Right renal pelvis (tissue), 4 donors: ENCODE results near the gene IL1RAP. TPM values are rescaled to one million over a fixed set of nuclear protein-coding genes. Genes with fewer than 3 reads are reported as not detected.
"Not testable (repeated sequence)": the region's sequence is repeated elsewhere in the genome, so short reads cannot be mapped to it uniquely, and the experiment has no call there.

Experiments
- DNase-seq, 4 donors: peaks; one replicate each; pipeline ENCODE4 v3.0.0-alpha.2; 2013; ENCODE audit warnings: low read depth in 4 of 4, low spot score in 3 of 4, missing footprints in 1 of 4
- polyA plus RNA-seq, 4 donors: library from polyadenylated mRNA; unstranded; fragments of 120-200 nt; gene quantifications; one replicate each; pipeline ENCODE4 v1.2.1, GENCODE V29; 2013; ENCODE audit not compliant: insufficient read length in 4 of 4

The IL1RAP gene, protein sequence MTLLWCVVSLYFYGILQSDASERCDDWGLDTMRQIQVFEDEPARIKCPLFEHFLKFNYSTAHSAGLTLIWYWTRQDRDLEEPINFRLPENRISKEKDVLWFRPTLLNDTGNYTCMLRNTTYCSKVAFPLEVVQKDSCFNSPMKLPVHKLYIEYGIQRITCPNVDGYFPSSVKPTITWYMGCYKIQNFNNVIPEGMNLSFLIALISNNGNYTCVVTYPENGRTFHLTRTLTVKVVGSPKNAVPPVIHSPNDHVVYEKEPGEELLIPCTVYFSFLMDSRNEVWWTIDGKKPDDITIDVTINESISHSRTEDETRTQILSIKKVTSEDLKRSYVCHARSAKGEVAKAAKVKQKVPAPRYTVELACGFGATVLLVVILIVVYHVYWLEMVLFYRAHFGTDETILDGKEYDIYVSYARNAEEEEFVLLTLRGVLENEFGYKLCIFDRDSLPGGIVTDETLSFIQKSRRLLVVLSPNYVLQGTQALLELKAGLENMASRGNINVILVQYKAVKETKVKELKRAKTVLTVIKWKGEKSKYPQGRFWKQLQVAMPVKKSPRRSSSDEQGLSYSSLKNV
- 10 to 100 TPM; 15.3 to 30.4 (median 25.1) TPM for polyA plus RNA-seq

DNA sequence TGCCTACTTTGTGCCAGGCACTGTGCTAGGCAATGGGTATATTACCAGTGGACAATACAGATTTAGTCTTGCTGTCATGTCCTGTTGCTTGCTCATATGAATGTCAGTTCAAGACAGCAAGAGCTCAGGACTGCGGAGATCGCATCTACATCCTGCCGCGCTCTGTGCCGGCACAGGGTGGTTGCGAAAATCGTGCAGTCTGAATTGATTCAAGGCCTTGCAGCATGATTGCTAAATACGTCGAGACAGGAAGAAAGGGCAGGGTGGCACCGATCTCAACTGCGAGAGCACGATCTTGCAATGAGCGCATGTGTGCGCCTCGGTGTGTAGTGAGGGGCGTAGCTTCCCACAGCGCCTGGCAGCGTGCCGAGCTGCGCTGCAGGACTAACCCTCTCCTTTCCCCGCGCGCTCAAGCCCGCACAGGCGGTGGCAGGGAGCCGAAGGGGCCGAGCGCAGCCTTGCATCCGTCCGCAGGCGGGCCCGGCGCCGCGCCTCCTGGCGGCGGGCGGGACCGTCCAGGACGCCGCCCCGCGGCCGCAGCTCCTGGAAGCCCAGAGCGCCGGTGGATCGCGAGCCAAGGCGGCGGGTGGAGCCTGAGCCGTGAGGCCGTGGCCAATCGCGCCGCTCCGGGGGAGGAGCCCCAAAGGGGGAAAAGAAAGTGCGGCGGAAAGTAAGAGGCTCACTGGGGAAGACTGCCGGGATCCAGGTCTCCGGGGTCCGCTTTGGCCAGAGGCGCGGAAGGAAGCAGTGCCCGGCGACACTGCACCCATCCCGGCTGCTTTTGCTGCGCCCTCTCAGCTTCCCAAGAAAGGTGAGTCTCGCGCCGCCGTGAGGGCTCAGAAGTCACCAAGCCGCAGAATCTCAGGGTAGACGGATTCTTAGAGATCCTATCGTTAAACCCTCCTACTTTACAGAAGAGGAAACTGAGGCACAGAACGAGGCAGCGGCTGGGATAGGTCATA lies at the start of gene IL1RAP:
TSS of gene IL1RAP (plus strand) at position 677 of the 962 bp plus-strand sequence. CDS start 50,205 bp downstream, outside the sequence.
- peak; percentile 75 to 81 (median 80) for DNase-seq

DNA sequence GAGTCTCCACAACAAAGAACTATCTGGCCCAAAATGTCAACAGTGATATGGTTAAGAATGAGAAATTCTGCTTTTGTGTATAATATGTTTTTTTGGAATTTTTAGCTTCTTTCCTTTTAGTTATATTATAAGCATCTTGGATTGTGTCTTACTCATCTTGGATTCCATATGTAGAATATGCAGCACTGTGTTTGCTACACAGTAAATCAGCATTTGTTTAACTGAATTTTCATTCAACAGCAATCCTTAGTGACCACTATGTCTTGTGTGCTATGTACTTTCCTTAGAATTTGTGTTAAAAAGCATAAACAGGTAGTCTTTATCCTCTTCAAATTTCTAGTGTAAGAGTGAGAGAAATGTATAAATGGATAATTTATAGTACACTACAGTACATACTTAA lies 46.0 kb upstream of the IL1RAP start:
- no peak for DNase-seq

DNA sequence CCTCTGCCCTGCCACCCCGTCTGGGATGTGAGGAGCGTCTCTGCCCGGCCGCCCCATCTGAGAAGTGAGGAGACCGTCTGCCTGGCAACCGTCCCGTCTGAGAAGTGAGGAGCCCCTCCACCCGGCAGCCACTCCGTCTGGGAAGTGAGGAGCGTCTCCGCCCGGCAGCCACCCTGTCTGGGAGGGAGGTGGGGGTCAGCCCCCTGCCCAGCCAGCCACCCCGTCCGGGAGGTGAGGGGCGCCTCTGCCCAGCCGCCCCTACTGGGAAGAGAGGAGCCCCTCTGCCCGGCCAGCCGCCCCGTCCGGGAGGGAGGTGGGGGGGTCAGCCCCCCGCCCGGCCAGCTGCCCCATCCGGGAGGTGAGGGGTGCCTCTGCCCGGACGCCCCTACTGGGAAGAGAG lies 40.6 kb upstream of the IL1RAP start:
- DNase-seq, result not testable (repeated sequence)

DNA sequence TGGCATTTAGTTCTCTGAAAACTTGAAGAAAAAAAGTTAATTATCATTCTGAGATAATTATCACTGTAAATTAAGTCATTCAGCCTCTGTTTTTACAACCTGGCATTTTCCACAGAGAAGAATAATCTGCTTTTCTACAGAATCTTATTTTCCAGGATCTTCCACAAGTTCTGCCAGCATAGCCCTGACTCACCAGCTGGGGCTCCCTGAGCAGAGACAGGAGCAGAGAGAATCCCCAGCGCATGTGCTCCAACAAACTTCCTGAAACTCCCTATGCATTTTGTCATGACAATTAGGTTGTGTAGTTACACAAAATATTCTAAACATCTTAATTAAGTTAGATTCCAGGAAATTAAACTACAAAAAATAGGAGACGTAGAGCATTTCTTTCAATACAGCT lies 32.1 kb upstream of the IL1RAP start:
- no peak for DNase-seq

DNA sequence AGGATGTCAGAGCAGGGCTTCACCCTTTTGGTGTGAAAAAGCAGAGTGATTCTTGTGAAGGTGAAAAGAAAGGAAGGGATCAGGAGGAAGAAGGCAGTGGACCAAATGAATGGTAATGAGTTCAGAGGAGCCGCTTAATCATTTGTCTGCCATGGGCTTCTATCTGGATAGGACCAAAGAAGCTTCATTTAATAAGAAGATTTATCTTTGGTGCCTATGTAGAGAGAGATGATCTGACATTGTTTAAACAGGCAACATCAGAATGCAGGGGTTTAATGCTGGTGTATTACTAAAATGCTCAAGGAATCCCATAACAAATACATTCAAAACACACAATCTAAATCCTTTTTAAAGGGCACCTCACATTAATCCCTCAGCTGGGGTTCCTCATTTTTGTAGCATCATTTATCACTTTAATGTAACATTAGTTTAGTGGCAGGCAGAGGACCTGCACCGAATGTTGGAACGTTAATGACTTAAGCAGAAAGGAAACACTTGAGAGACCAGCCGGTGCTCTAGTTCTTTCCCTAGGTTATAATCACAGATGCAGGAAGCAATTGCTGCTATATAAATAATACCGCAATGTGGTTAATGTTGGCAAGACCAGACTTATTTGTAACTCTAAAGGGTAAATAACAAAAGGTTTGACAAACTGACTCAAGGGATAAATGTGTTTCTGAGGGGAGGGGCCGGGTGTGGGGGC lies 27.9 kb upstream of the IL1RAP start:
- DNase-seq, result peak in 3 of 4 donors; percentile 13 to 29 (median 23)

DNA sequence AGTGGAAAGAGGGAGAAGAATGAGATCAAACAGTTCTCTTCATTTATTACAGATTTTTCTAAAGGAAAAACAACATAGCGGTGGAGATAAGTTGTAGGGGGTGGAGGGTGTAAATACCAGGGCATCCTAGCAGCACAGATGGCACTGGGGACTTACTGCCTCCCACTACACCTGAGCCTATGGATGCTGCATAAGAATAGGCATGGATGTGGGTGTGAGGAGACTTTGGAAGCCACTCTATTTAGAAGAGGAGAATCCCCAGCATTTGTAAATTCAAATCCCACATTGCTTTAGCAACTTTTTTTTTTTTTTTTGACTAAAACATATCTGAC lies 27.4 kb upstream of the IL1RAP start:
- no peak for DNase-seq

DNA sequence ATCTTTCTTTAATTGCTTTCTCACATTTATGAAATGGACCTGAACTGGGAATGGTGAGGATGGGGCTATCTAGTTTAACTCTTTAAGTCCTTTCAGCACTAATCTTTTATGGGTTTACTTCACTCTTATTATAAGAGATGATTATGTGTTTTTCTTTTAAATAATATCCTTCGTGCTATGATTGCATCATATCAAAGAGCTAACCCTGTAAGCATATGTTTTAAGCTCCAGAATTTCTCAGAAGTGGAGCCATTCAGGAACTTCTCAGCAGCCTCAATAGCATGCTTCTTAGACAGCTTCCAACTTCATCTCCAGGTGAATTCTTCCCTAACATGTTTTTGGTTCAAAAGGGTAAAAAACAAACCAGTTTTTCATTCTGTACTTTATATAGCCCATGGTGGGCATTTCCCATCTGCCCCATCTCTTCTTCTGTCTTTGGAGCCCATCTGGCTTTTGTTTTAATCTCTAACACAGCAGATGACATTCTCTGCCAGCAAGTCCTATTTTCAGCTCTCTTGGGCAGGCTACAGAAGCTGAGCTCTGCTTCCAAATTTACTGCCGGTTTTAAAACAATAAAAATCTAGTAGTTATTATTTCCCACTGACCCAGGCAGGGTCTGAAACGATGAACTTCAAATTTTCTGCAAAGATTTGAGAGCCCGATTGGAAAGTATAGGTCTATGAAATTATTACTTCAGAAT lies 26.8 kb upstream of the IL1RAP start:
- no peak for DNase-seq

DNA sequence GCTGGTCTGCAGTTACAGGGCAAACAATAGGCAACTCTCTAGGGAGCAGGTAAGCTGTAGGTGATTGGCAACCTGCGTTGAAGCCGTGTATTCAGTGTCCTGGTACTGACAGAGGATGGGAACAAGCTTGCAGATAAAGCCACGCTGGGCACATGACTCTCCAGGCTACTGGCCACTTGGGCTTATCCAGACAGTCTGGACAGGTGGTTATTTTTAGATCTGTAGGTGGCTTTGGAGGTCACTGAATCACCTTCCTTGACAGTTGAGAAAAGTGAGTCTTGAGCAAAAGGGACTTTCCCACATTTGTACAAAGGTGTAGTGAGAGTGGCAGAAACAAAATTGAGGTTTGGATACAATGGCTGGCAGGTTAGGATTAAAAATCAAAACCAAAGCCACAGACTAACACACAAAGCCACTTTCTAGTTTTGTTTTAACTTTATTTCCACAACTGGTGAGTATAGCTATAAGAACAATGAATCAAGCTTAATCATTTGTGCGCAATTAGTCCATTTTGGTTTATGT lies 22.3 kb upstream of the IL1RAP start:
- no peak for DNase-seq

DNA sequence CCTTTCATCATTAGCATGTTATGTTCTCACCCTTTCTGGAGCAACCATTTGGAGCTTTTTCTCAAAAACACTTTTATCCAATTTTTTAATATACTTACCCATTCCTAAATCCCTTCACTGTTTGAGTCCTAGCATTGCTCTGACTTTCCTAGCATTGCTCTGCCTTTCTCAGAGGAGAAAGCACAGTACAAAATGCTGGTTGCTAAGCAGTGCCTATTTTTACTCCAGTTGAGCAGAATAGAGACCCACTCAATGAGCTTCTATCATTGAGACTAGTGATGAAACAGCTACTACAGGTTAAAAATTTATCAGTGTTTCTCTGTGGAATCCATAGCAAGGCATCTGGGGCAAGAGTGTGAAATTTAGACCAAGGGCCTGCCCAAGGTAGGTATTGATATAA lies 21.8 kb upstream of the IL1RAP start:
- no peak for DNase-seq

DNA sequence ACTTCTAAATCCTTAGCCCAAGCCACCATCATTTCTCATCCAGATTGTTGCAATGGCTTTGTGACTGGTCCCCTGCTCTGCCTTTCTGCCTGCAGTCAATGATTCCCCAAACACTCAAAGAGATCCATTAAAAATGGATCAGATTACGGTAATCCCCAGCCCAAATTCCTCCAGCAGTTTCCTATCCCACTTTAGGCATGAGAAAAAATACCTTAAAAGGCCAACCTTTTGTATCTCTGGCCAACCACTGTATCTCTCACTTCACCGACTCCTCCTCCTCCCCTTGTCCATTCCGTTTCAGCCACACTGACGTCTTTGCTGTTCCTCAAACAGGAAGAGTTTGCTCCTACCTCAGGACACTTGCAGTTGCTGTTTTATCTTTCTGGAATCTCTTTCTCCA lies 20.9 kb upstream of the IL1RAP start:
- DNase-seq, result no peak

DNA sequence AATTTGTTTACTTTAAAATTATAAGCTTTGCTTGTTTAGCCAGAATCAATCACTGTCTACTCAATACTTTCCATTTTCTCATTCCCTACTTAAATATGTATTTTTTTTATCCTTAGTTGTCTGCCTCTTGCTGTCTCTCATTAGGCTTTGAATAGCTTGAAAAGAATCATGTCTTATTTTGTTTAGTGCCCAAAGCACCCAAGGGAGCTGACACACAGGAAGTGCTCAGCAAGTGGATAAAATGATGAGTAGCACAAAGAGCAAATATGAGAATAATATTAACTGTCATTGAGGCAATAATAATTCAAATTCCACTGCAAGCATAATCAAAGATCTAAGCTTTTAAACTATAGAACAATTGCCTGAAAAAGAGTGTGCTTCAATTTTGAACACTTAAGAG lies 19.0 kb upstream of the IL1RAP start:
- no peak for DNase-seq

DNA sequence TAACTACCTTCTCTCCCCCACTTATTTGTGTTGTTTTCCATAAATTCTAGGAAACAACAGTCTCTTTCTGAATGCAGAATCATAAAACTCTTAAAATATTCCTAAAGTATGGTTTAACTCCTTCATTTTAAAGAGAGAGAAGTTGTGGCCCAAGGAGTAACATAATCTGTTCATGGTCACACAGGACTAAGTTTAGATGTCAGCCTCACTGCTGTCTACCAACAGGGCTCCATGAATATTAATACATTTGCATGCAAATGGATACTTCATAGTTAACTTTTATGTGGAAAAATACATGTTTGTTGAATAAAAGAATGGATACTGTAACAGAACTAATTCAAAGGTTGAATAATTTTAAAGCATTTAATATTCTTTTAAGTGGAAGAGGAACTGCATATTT lies 18.5 kb upstream of the IL1RAP start:
- no peak for DNase-seq

DNA sequence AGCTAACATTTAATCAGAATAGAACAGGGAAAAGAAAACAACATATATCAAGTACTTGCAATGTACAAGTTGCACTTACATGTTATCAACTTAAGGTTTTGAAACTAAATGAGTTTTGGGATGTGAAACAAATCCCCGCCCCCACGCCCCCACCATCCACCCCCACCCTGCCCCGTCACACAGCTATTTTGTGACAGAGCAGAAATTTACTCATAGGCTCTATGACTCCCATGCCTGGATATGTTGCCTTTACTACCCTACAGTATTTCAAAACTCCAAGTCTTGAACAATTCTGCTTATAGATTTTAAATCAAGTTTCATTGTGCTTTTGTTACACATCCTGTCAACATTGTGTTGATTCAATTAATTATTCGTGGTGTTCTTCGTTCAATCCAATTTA lies 18.1 kb upstream of the IL1RAP start:
- DNase-seq, result no peak

DNA sequence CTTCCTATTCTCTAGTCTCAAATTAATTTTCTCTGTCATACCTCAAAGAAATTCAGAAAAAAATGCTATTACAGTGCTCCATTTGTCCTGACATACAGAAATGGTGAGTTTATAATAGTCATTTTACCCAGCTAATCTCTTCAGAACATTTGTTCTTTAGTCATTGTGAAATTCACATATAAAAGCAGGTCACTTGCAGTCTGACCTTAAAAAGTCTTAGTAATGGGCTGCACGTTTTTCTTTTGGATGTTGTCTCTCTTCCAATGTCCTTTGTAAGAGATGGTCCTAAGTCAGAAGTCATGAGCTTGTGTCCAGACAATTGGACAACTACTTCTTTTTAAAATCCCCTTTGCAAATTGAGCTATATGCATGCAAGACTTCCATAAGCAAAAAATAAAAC lies 17.0 kb upstream of the IL1RAP start:
- no peak for DNase-seq

DNA sequence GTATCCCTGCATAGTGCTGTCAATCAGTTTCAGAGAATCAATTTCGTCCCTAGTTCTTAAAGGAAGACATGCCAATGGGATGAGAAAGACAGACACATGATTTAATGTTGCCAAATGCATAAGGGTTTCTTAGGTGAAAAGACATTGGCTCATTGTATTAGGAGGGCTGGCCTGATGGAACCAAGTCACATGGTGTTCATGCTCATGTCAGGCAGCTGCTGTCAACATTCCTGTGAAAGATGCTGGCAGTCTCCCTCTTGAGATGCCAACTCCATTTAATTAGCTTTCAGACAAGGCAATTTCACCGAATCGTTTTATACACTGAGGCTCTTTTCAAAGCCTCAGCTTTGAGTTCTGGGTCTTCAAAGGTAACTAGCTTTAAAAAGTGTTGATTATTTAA lies 16.1 kb upstream of the IL1RAP start:
- DNase-seq, result no peak

DNA sequence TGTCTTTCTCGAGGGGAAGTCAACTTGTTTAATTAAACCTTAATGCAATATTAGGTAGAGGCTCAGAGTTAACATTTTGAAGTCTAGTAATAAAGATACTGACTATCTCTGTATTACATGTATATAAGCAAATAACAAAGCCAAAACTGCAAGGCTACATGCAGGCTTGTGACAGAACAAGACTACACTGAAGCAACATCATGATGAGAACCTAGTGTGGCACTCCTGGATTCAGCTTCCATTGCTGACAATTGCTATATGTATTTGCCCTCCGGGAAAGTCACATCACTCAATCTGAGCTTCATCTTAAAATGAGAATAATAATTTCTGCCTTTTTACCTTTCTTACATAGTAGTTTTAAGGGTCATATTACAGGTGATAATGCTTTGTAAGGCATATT lies 15.6 kb upstream of the IL1RAP start:
- no peak for DNase-seq

DNA sequence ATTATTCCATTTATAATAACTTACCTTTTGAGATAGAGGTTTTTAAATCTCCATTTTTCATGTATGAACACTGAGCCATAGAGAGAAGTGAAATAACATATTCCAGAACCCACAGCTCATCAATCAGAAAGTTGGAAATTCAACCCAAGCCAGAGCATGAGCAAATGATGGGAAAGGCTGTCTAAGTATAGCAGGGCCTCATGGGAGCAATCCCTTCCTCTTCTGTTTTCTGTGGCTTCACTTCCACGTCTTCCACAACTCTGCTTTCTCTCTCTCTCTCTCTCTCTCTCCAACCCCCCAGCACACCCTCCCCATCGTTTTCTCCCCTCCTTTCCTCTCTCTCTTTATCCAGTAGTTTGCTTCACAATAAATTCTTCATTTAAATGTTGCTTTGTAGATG lies 14.8 kb upstream of the IL1RAP start:
- DNase-seq, result no peak

DNA sequence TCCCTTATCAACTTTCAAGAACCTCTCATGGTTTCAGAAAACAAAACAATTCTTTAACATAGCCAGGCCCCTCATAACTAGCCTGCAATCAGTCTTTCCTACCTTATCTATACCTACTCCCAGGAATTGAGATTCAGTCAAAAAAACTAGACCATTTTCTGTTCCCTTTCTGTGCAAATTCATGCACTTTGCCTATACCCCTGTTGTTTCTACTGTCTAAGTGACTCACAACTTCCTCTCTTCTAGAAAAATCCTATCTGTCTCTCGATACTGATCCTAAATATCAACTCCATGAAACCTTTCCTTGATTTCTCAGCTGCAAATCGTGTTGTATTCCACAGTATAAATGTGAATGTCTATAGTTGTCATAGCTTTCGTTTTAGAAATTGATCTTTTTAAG lies 10.9 kb upstream of the IL1RAP start:
- no peak for DNase-seq

DNA sequence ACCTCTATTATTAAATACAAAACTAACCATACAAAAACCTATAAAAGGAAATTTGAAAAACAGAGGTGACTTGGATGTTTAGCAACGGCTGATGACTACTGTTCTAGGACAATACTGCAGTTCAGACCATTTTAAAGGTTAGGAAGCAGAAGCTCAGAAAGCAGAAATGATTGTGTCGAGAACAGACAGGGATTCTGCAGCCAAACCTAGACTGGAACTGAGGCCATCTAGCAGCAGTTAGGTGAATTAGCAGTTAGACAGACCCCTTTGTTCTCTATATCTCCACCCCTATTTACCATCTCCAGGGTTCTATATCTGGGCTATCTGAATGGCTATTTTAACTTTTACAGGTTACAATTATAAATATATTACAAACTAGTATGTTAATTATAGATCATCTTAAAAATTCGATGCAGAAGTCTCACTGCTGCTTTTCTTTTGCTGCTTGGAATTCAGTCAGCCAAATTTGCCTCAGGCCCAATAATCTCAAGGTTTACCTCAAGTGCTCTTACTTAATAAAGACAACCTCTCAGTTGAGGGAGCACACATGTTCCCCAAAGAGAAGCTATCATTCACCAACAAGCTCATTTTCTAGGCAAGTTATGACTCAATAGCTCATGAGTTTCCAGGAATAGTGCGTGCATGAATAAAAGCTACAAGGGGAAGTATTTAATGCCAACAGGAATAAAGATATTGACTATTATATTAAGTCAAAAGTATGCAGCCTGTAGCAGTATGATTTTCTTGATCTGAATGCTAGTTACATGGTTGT lies 9.3 kb upstream of the IL1RAP start:
- no peak for DNase-seq
